HG03342 (cell line): ENCODE measurements around the gene KIF5A.
"Not testable (repeated sequence)": the region's sequence is repeated elsewhere in the genome, so short reads cannot be mapped to it uniquely, and the experiment has no call there.

ENCODE experiments used
- ATAC-seq: cut with Tn5 transposase; IDR thresholded peaks from one replicate; pipeline ENCODE4 v1.9.1; 2021; ENCODE audit warnings: mild to moderate bottlenecking, moderate library complexity; ENCODE audit not compliant: unreplicated experiment

KIF5A gene

DNA sequence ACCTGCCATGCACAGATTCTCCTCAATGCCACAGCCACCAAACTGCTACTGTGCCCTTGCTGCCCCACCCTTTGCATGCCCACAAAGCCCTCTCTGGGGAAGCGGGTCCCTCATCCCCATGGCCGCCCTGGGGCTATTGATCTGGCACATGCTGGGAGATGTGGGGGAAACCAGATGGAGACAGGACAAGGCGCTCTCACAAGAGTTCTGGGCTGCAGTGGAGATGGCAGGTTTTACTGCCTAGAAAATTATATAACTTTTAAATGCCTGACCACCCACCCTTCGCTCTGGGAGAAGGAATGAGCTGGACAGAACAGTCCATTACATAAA is 30.6 kb downstream of the KIF5A start:
- ATAC-seq, result no peak

DNA sequence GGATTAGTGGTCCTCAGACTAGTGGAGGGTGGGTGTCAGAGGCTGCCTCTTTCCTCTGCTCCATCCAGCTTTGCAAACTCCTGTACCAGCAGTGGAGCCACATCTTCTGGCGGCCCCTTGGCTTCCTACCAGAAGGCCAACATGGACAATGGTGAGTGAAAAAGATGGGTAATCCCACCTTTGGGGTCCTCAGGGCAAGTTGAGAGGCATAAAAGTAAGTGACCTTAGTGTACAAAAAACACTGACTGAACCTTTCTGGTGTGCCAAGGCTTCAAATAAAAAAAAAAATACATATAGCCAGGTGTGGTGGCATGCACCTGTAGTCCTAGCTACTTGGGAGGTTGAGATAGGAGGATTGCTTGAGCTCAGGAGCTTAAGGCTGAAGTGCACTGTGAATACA is 32.0 kb downstream of the KIF5A start:
- no peak for ATAC-seq

DNA sequence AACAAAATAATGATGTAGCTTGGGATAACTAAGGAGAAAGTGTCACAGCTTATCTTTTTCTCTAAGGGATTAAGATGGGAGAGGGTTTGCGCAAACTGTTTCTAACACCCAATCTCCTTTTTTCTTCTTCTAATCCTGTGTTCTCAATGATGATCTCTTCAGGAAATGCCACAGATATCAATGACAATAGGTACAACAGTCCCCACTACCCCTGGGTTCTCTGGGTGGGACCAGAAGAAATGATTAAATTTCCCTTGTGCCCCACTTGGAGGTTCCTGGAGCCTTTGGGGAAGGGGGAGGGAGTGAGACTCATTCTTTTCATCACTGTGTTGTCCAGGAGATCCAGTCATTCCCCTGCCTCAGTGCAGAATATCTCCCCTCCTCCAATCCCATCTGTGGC is 32.6 kb downstream of the KIF5A start:
- ATAC-seq, result no peak

DNA sequence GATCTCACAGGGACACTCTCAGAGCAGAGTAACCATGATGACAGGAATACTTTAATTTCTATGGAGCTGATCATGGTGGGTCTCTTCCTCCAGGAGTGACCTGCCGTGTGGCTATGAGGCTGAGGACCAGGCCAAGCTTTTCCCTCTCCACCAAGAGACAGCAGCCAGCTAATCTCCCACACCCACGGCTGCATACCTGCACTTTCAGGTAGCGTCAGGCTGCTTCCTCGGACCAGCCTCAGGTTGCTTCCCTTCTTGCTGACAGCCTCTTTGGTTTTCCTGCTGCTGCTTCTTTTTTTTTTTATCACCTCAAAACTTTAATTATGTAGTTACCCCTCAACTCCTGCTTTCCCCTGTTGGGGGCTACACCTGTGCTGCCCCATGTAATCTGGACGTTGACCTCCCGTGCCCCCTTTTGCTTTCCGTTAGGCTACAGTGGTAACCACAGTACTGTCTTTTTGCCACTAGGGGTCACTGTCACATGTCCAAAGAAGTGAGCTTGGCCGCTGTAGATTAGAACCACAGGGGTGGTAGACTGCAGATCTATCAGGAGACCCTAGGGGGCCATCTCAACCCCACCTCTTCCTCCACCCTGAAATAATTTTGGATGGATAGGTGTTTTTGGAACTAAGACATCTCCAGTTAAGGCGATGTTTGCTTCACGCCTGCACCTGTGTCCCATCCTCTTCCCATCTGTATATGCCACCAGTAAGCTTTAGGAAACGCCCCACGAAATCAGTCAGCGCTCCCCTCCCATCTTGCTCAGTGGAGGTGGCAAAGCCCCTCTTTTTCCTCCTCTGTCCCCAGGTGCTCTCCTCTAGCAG is 33.4 kb downstream of the KIF5A start:
- ATAC-seq, result peak; percentile 96

DNA sequence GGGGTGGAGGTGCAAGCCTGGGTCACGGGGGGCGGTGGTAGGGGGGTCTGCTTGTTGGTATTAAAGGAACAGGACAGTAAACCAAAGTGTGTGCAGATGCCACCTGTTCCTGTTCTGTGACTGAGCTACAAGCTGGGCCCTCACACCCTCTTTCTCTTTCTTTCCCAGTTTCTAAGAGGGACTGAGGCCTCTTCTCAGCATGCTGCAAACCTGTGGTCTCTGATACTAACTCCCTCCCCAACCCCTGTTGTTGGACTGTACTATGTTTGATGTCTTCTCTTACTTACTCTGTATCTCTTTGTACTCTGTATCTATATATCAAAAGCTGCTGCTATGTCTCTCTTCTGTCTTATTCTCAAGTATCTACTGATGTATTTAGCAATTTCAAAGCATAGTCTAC is 34.2 kb downstream of the KIF5A start:
- ATAC-seq, result no peak

DNA sequence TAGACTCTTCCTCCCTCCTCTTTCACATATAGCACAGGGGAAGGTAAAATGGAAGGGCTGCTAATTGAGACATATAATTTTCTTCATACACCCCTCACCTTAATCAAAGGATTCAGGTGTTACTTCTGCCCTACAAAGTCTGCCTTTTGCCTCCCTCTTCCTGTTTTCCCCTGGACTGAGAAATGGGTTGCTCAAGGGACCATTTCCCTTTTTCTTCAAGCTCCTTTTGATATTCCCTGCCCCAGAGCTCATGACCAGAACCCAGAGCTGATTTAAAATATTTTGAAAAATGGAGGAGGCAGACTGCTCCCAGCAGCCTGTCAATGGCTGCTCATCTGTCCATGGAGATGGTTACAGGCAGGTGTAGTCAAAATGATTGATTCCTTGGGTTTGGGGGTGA is 34.8 kb downstream of the KIF5A start:
- no peak for ATAC-seq

DNA sequence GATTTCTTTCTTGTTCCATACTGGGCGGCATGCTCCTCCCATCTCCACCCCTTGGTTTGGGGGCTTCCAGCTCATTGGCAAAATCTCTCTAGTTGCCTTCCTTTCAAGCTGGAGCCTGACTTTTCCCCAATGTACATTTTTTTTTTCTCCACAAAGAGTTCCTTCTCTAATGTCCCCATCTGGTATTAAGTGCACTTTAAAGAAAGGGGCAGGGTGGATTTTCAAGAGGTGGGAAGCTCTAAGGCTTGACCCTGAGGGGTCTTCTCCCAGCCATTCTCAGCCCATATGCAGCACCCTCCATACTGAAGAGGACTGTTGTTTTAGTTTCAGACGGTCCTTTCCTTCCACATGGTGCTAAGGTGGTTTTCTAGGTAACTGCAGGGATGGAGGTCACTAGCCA is 35.3 kb downstream of the KIF5A start:
- no peak for ATAC-seq

DNA sequence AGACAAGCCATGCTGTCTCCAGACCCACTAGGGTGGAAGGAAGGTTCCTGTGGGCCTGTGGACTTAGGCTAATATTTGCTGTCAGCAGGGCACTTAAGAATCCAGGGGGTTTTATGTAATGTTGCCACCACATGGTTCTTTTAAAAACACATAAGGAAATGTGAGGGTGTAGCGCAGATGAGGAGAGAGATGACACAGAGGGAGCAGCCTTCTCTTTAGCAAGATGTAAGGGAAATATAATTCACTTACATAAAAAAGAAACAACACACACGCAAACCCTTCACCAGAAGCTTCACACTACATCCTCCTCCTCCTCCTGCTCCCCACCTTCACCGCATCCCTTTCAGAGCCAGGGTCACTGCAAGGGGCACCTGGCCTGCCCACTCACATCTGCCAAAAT is 36.3 kb downstream of the KIF5A start:
- no peak for ATAC-seq

DNA sequence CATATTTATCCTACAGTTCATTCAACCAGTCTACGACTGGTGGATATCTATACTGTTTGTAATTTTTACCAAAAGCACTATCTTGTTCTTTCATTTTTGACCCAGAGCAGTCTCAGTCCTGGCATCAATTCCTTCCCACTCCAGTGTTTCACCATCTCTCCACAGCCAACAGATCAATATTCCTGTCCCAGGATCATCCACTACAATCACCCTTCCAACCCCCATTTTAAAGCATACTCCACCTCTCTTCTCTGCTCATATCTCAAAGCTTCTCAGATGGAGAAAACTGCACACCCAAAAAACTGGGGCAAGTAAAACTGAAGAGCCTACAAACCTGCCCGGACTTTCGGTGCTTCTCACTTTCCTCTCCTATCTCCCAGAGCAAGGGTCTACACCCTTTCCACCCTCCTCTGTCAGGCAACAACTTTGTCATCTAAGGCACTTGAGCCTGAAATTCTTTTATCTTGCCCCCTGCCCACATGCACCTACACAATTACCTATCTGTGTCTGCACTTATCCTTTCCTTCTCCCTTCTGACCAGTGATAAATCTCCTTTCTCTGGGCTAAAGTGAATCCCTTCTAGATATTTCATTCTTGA is 37.1 kb downstream of the KIF5A start:
- ATAC-seq, result no peak

DNA sequence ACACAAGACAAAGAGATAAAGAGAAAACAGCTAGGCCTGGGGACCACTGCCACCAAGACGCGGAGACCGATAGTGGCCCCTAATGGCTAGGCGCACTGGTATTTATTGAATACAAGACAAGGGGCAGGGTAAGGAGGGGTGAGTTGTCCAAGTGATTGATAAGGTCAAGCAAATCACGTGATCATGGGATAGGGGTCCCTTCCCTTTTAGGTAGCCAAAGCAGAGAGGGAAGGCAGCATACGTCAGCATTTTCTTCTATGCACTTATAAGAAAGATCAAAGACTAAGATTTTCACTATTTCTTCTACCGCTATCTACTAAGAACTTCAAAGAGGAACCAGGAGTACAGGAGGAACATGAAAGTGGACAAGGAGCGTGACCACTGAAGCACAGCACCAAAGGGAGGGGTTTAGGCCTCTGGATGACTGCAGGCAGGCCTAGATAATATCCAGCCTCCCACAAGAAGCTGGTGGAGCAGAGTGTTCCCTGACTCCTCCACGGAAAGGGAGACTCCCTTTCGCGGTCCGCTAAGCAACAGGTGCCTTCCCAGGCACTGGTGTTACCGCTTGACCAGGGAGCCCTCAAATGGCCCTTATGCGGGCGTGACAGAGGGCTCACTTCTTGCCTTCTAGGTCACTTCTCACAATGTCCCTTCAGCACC is 39.2 kb downstream of the KIF5A start:
- not testable (repeated sequence) for ATAC-seq

DNA sequence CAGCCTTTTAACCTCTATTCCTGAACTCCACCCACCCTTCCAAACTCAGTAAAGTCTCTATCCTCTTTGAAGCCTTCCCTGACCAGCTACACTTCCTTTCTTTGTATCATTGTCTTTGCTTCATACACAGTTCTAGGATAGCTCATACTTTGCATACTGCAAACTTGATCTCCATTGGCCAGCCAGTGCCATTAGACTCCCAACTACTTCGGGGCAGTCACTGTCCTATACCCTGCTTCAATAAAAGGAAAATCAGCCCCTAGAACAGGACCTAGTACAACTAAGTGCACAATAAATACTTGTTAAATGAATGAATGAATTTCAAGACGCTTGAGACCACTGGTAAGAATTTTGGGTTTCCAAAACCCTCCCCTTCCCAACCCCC is 40.6 kb downstream of the KIF5A start:
- no peak for ATAC-seq

DNA sequence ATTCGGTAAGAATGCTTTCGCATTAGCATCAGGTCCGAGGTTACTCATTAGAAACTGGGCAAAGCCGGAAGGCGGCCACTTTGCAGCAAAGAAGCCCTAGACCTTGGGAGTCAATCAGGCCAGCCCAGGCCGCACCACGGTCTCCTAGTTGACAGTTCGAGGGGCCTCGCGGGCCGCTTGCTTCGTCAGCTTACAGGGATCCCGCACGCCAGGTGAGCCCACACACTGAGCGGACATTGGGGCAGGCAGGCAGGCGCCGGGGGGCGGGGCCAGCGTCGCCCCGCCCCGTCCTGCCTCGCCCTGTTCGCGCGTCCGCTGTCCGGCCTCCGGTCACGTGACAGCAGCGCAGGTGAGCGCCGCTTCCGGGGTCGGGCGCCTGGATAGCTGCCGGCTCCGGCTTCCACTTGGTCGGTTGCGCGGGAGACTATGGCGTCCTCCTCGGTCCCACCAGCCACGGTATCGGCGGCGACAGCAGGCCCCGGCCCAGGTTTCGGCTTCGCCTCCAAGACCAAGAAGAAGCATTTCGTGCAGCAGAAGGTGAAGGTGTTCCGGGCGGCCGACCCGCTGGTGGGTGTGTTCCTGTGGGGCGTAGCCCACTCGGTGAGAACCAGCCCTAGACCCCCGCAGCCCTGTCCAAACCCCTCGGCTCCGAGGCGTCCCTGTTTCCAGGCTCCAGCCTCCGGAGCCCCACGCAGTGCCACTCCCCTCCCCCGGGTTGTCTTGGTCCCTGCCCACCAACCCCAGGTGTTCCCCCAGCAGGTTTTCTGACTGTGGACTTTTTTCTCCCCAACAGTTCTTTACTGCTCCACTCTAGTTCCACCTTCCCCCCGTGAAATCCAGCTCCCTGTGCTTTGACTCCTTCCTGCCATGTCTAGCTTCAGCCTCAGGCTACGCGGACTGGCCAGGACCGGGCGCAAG is 41.3 kb downstream of the KIF5A start, which contains the start of gene PIP4K2C:
Gene PIP4K2C, plus strand, starts transcription at position 329 of the 918 bp plus-strand sequence. Its CDS starts 98 bp downstream, at position 427.
- peak; percentile 96 for ATAC-seq

DNA sequence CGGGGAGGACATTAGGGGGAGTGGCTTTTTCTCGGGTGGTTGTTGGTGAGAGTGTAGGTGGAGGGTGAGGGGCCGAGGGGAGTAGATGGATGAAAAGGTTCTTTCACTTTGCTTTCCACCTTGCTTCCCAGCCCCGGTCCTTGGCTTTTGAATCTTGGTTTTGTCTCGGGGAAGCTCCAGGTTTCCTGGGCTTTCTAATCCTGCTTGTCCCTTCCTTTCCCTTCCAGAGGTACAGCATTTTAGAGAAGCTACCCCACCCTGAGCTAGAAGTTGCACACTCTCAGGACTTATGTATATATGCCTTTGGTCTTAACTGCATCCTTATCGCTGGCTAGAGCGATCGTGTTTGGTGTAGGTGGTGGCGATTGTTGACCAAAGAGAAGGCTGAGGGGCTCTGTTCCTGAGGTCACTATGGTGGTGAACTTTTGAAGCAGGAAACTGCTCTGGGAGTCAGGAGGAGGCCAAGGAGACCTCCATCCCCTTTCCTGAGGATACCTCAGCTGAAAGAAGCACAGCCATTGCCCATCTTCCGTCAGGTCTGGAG is 42.0 kb downstream of the KIF5A start:
- no peak for ATAC-seq

DNA sequence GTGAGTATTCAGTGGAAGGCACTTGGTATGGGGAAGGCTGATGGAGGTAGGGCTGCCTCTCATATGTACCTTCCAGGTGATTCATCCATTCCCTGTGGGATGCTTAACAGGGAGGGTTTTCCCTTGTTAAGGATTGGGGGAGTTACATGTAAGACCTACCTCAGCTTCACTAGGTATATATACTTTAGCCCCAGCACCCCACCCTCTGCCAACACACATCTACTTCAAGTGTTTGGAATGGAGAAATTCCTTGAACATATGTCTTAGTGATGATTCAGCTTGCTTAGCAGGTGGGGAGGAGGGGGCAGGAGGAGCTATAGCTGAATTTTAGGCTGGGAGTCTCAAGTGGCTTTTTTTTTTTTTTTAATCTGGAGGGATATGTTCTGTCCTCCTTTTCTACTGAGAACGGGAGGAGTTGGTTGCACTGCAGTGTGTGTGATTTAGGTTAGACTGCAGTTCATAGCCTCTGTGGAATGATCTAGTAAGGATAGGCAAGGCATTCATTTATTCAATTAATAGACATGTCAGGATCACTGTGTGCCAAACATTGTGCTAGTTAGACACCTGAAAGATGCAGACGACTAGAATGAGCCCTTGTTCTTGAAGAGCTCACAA is 42.8 kb downstream of the KIF5A start:
- no peak for ATAC-seq

DNA sequence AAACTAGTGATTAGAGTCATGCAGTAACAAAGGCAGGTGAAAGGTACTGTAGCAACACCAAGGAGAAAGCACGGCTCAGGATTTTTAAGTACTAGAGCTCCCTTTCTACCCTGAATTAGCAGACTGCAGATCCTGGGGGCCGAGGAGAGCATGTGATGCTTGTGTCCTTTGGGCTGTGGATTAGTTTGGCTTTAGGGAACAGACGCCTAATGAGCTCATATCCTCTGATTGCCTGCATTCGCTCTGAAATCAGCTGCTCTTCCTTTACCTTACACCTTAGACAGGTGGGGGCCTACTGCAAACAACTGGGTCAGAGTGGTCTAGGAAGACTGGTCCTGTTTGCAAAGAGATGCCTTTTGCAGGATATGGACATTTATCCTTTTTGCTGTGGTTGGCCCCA is 43.3 kb downstream of the KIF5A start:
- no peak for ATAC-seq

DNA sequence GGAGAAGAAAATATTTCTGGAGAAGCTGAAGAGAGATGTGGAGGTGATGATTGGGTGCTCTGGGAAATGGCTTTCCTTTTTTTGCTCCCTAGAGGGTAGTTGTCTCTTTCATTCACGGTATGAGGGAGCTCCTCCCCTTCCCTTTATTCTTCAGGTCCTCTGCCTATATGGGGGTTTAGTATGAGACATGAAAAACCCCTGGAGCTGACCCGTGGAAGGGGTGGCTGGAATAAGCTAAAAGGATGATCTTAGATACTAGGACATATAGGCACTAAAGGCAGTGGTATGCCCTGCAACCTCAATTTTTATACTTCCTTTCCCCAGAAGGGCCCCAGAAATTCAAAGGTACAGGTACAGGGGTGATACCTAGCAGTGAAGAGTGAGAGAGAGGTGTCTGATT is 50.6 kb downstream of the KIF5A start:
- ATAC-seq, result no peak

DNA sequence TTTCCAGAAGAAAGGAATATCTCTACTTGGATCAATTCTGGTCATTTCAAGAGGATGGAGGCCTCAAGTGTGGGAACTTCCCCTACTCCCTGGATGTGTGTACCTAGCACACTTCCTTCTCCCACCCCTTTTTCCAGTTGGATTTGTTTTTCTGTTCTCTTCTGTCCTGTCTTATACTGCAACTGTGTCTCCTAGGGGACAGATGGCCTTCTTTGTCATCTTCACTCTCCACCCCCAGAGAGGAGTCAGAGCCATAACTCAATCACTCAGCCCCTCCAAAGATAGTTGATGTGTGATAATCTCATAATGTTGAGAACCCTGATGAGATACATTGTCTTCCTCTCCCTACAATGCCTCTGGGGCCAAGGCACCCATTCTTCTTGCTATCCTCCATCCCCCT is 52.7 kb downstream of the KIF5A start:
- no peak for ATAC-seq

DNA sequence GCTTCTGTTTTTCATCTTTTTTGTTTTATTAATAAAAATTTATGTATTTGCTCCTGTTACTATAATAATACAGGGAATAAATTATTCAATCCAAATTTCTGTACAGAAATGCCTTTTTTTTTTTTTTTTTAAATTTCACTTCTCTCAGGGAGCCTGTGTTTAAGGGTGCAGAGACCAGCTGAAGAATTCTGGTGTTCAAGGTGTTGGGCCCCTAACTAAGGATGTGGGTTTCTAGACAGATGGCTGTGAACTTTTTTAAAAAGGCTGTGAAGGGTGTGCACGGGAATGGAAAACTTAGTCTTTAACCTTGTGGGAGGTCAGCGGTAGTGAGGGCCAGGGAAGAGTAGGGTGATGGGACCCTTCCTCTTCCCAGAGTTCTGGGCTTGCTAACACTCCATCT is 53.5 kb downstream of the KIF5A start:
- no peak for ATAC-seq

DNA sequence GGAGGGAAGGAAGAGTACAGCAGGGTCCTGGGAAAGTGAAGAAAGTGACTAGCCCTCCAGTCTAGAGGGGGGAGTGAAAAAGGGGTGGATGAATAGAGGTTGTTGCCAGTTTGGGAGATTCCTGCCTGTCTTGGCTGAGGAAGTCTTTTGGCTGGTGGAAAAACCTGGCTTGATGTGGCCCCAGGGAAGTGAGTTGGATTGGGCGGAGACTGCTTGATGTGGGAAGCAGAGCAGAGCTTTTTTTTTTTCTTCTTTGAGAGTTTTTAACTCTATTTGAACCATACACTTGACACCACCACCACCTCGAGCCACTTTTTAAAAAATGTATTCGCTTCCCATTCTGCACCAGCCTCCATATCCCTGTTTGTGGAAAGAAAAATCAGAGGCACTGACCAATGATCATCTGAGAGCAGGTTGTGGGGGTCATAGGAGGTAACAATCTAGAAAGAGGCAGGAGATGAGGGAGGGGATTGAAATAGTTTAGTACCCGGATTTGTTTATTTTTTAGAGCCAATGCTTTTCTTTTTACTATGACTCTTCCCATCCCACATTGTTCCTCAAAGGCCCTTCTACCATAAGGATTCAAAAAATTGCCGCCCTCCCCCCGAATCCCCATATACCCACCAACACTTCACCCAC is 54.1 kb downstream of the KIF5A start:
- no peak for ATAC-seq

DNA sequence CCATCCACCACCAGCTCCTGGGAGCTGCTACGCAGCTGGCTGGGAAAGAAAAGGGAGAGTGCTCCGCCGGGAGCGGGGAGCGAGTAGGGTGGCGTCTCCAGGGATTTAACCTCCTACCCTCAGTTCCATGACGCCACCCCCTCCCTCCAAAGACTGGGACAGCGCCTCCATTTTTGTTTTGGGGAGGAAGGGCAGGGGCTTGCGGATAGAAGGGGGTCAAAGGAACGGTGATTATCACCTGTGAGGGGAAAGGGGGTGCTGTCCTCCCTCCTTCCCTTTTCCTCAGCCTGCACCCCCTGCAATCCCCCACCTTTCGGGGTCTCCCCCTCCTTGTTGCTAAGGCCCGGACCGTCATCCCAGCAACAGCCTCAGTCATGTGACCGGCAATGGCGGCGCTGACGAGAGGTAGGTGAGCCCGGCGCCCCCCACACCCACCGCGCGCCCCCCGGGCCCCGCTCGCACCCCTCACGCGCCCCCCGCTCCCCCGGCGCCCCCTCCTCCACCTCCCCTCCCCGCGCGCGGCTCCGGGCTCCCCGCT is 54.7 kb downstream of the KIF5A start, which contains the start of gene DTX3:
Gene DTX3, plus strand, starts transcription at position 371 of the 538 bp plus-strand sequence. CDS start 1,694 bp downstream, outside the sequence.
- ATAC-seq, result peak; percentile 48
